Lung (tissue), 12 donors: ENCODE data around the gene MPV17L2. TPM values are rescaled to one million over a fixed set of nuclear protein-coding genes. Genes with fewer than 3 reads are reported as not detected.

Source experiments
- ATAC-seq: fragments of 200-7000 bp; cut with Tn5 transposase; one replicate; pipeline ENCODE4 v1.9.1; 2020; ENCODE audit warnings: moderate number of reproducible peaks; ENCODE audit not compliant: insufficient read depth, low FRiP score
- DNase-seq, 3 donors: peaks; one replicate each; pipeline ENCODE4 v3.0.0-alpha.2; 2013 to 2017
- H3K27ac ChIP-seq, 2 donors: one replicate each; pipeline ENCODE4 v1.5.1; 2013; ENCODE audit warnings: mild to moderate bottlenecking in 2 of 2, moderate library complexity in 2 of 2, control low read depth in 1 of 2, inconsistent platforms in 1 of 2, low read depth in 1 of 2, low read length in 1 of 2
- H3K27me3 ChIP-seq, 3 donors: one replicate each; pipeline ENCODE4 v1.5.1; 2013; ENCODE audit warnings: low read length in 2 of 3; ENCODE audit not compliant: control insufficient read depth in 3 of 3, insufficient read depth in 3 of 3
- H3K36me3 ChIP-seq, 4 donors: one replicate each; pipeline ENCODE4 v1.5.1; 2013; ENCODE audit warnings: low read length in 4 of 4, mild to moderate bottlenecking in 1 of 4, moderate library complexity in 1 of 4; ENCODE audit not compliant: control insufficient read depth in 4 of 4, insufficient read depth in 4 of 4
- H3K4me1 ChIP-seq, 5 donors: one replicate each; pipeline ENCODE4 v1.5.1; 2013; ENCODE audit warnings: low read length in 5 of 5, mild to moderate bottlenecking in 2 of 5, moderate library complexity in 1 of 5; ENCODE audit not compliant: control insufficient read depth in 5 of 5, insufficient read depth in 5 of 5
- H3K4me3 ChIP-seq: one replicate; pipeline ENCODE4 v1.5.1; 2013; ENCODE audit warnings: mild to moderate bottlenecking, control low read depth, moderate library complexity
- H3K9ac ChIP-seq, 2 donors: one replicate each; pipeline ENCODE4 v1.5.1; 2013; ENCODE audit warnings: low read length in 2 of 2, control low read depth in 1 of 2; ENCODE audit not compliant: insufficient read depth in 1 of 2
- H3K9me3 ChIP-seq, 4 donors: one replicate each; pipeline ENCODE4 v1.5.1; 2013; ENCODE audit warnings: low read length in 3 of 4, mild to moderate bottlenecking in 1 of 4, moderate library complexity in 1 of 4; ENCODE audit not compliant: control insufficient read depth in 4 of 4, insufficient read depth in 3 of 4
- CTCF ChIP-seq: IDR thresholded peaks from 2 replicates; pipeline ENCODE4 v1.5.1; 2012; ENCODE audit warnings: mild to moderate bottlenecking; ENCODE audit errors: control extremely low read depth, extremely low read depth
- WGBS, 2 donors: extraction: QIAGEN DNeasy Blood & Tissue Kit; methylation state at CpG; one replicate each; pipeline ENCODE4 v1.1.7; 2013; 5-methylcytosine and 5-hydroxymethylcytosine counted together
- polyA plus RNA-seq, 2 donors: library from polyadenylated mRNA; stranded (reverse); fragments of 200-250 nt; gene quantifications; one replicate each; pipeline ENCODE4 v1.2.1, GENCODE V29; 2013
- total RNA-seq, 2 donors: library from RNA; depleted of rRNA in 1 of 2; stranded (reverse); fragments of >200 nt in 1 of 2; gene quantifications; one replicate each; pipeline ENCODE4 v1.2.1, GENCODE V29; 2014 to 2021
- donor health status: control.
- donor health status: control.
- donor health status: Bipolar disorder and iron deficiency.
- donor health status: healthy.
- donor health status: DM: yes; HTN: yes; CAD: no.

The MPV17L2 gene
- total and polyA plus RNA-seq, 4 donors = 3.2 to 28.0 (median 18.2) TPM

- Histone ChIP-seq H3K9ac (no peak overlapping the region), H3K4me3 (no peak overlapping the region), H3K4me1 (no peaks in the 10 kb centered on the region), H3K9me3 (no peaks in the 10 kb centered on the region), H3K36me3 (no peaks in the 10 kb centered on the region), H3K27ac (no peak overlapping the region), H3K27me3 (no peaks in the 10 kb centered on the region)
- ATAC-seq (no peak), DNase-seq (no peak)
- 76 to 82% methylated on average over 6 of the region's 6 CpGs for WGBS, 2 donors
- no peak for TF ChIP-seq CTCF
Observed at GRCh38 chr19:18185538-18185937, 7.5 kb upstream of the MPV17L2 start.

- H3K36me3 ChIP-seq = peaks cover 0 to 2% (median 0%) of the 10 kb centered on the region in 4 donors
- H3K27me3 ChIP-seq = no peaks in the 10 kb centered on the region
- H3K4me3 ChIP-seq = no peak overlapping the region
- no peaks in the 10 kb centered on the region for H3K9me3 ChIP-seq
- no peak overlapping the region for H3K27ac ChIP-seq
- peaks cover 0 to 20% (median 9%) of the 10 kb centered on the region in 5 donors for H3K4me1 ChIP-seq
- 95 to 96% methylated on average over 4 of the region's 4 CpGs for WGBS, 2 donors
- no peak overlapping the region for H3K9ac ChIP-seq
- DNase-seq (no peak), ATAC-seq (no peak)
- TF ChIP-seq CTCF = no peak
Observed at GRCh38 chr19:18190278-18190677, 2.7 kb upstream of the MPV17L2 start.

GRCh38 chr19:18191640-18192062, 1.4 kb upstream of the MPV17L2 start:
- H3K27ac ChIP-seq = peak overlapping the region; percentile 41 to 80
- ATAC-seq (no peak), DNase-seq (no peak)
- TF ChIP-seq CTCF = no peak
- no peaks in the 10 kb centered on the region for H3K27me3 ChIP-seq
- H3K36me3 ChIP-seq = peaks cover 0 to 13% (median 2%) of the 10 kb centered on the region in 4 donors
- 61 to 78% methylated on average over 5 of the region's 5 CpGs for WGBS, 2 donors
- H3K4me3 ChIP-seq = no peak overlapping the region
- H3K9ac ChIP-seq = peak overlapping the region; percentile 7 to 98
- H3K4me1 ChIP-seq = peaks cover 0 to 20% (median 9%) of the 10 kb centered on the region in 5 donors
- no peaks in the 10 kb centered on the region for H3K9me3 ChIP-seq
